Calu3 (cell line): Measurements from ENCODE around the gene RPL27. TPM values are rescaled to one million over a fixed set of nuclear protein-coding genes. Genes with fewer than 3 reads are reported as not detected.

Source experiments
- BruUV-seq: library from RNA; stranded (reverse); fragments of 400-500 nt; replicated peaks from 2 replicates; lab custom pipeline; 2021; lab: Mats Ljungman, UMichigan
- CTCF ChIA-PET: fragments of 300-600 bp; sonication (Branson Sonifier 250); formaldehyde crosslinking; loops from one replicate; lab custom pipeline; 2022; ENCODE audit warnings: antibody characterized with exemption; lab: Charles Lee
- DNase-seq: peaks from one replicate; pipeline ENCODE4 v3.0.0; 2022
- H3K27ac Mint-ChIP-seq: one replicate; pipeline ENCODE4 v1.8.0; 2022; ENCODE audit warnings: mixed read lengths; ENCODE audit not compliant: unreplicated experiment
- H3K27me3 Mint-ChIP-seq: one replicate; pipeline ENCODE4 v1.8.0; 2022; ENCODE audit warnings: mixed read lengths; ENCODE audit not compliant: unreplicated experiment
- H3K36me3 Mint-ChIP-seq: one replicate; pipeline ENCODE4 v1.8.0; 2022; ENCODE audit warnings: mild to moderate bottlenecking, moderate library complexity, mixed read lengths; ENCODE audit not compliant: insufficient read depth, unreplicated experiment
- H3K4me1 Mint-ChIP-seq: one replicate; pipeline ENCODE4 v1.8.0; 2022; ENCODE audit warnings: mild to moderate bottlenecking, low read depth, mixed read lengths; ENCODE audit not compliant: unreplicated experiment
- H3K4me3 Mint-ChIP-seq: one replicate; pipeline ENCODE4 v1.8.0; 2022; ENCODE audit warnings: mild to moderate bottlenecking, low read depth, moderate library complexity, mixed read lengths; ENCODE audit not compliant: unreplicated experiment
- H3K9me3 Mint-ChIP-seq: one replicate; pipeline ENCODE4 v1.8.0; 2022; ENCODE audit warnings: low read depth, mixed read lengths; ENCODE audit not compliant: unreplicated experiment
- CTCF ChIP-seq: fragments of 200-600 bp; IDR thresholded peaks from one replicate; pipeline ENCODE4 v1.8.0; 2022; ENCODE audit warnings: antibody characterized with exemption; ENCODE audit not compliant: unreplicated experiment
- intact Hi-C: fragments of 100-400 bp; cut with micrococcal nuclease; formaldehyde crosslinking; loops from one replicate; pipeline ENCODE4 v1.10.0; 2022; ENCODE audit not compliant: unreplicated experiment
- total RNA-seq: library from RNA; stranded (reverse); gene quantifications from 2 replicates; pipeline ENCODE4 v1.2.3, GENCODE V29; 2022

The RPL27 gene
- total RNA-seq, 1 experiment from 2014 or later, result 1,292 TPM

- Mint-ChIP-seq H3K27me3 (no peaks in the 10 kb centered on the region), H3K36me3 (peaks cover 54% of the 10 kb centered on the region), H3K9me3 (no peaks in the 10 kb centered on the region), H3K4me1 (peaks cover 19% of the 10 kb centered on the region), H3K4me3 (peak within 1 kb of the TSS; percentile 91), H3K27ac (peak within 1 kb of the TSS; percentile 86)
- CTCF ChIA-PET, result interaction anchor here (0.6 to 1.9 kb wide), 7 partner anchors 9 to 1181 kb away, joined by 3 to 16 read pairs (median 3); partner anchors contain the start of gene RPL27
- TF ChIP-seq CTCF, result peak; percentile 33
- peak; percentile 95 for DNase-seq
- TSS peak; percentile 54 for BruUV-seq
- intact Hi-C loops, result no loop called here
These were observed 8.7 kb downstream of the RPL27 start, which contains the start of gene IFI35 for GRCh38 chr17:43006639-43007551. IFI35 (plus strand) TSS chr17:43006784; CDS start chr17:43006948, 164 bp downstream.

- DNase-seq, result peak; percentile 86
- CTCF ChIA-PET, result interaction anchor here (0.6 to 1.8 kb wide), 8 partner anchors 9 to 358 kb away, joined by 3 to 15 read pairs (median 4); partner anchors contain the start of genes BRCA1, RPL27 and VAT1
- BruUV-seq, result no TSS peak
These were observed 12.6 kb downstream of the RPL27 start for GRCh38 chr17:43010667-43011308.

GRCh38 chr17:43011728-43012472 lies 13.7 kb downstream of the RPL27 start:
- peaks cover 56% of the 10 kb centered on the region for H3K36me3 Mint-ChIP-seq
- no peaks in the 10 kb centered on the region for H3K9me3 Mint-ChIP-seq
- no peaks in the 10 kb centered on the region for H3K27me3 Mint-ChIP-seq
- H3K4me3 Mint-ChIP-seq, result no peak overlapping the region
- BruUV-seq, result no TSS peak
- no peak for DNase-seq
- CTCF ChIA-PET, result interaction anchor here (1.8 kb wide), 1 partner anchor 14 kb away, joined by 13 read pairs; the partner anchor contains the start of gene RPL27
- TF ChIP-seq CTCF, result no peak
- intact Hi-C loops, result no loop called here
- peak overlapping the region; percentile 27 for H3K27ac Mint-ChIP-seq
- H3K4me1 Mint-ChIP-seq, result peaks cover 21% of the 10 kb centered on the region

More at GRCh38 chr17:43010667-43011308, 12.6 kb downstream of the RPL27 start:
- Mint-ChIP-seq H3K36me3 (peaks cover 58% of the 10 kb centered on the region), H3K4me3 (peak overlapping the region; percentile 45), H3K27me3 (no peaks in the 10 kb centered on the region), H3K9me3 (no peaks in the 10 kb centered on the region), H3K4me1 (peaks cover 21% of the 10 kb centered on the region), H3K27ac (peak overlapping the region; percentile 88)
- TF ChIP-seq CTCF, result no peak
- intact Hi-C loops, result no loop called here

GRCh38 chr17:43013296-43013695 lies 15.1 kb downstream of the RPL27 start:
- intact Hi-C loops, result no loop called here
- Mint-ChIP-seq H3K9me3 (no peaks in the 10 kb centered on the region), H3K27me3 (no peaks in the 10 kb centered on the region), H3K36me3 (peaks cover 65% of the 10 kb centered on the region), H3K4me1 (peaks cover 21% of the 10 kb centered on the region), H3K4me3 (no peak overlapping the region), H3K27ac (peak overlapping the region; percentile 45)
- no peak for TF ChIP-seq CTCF
- CTCF ChIA-PET, result no interaction called here
- no peak for DNase-seq
- BruUV-seq, result no TSS peak
